ENCODE measurements around the gene HNRNPD.
"Not testable (repeated sequence)": the region's sequence is repeated elsewhere in the genome, so short reads cannot be mapped to it uniquely, and the experiment has no call there.

Gene HNRNPD

DNA sequence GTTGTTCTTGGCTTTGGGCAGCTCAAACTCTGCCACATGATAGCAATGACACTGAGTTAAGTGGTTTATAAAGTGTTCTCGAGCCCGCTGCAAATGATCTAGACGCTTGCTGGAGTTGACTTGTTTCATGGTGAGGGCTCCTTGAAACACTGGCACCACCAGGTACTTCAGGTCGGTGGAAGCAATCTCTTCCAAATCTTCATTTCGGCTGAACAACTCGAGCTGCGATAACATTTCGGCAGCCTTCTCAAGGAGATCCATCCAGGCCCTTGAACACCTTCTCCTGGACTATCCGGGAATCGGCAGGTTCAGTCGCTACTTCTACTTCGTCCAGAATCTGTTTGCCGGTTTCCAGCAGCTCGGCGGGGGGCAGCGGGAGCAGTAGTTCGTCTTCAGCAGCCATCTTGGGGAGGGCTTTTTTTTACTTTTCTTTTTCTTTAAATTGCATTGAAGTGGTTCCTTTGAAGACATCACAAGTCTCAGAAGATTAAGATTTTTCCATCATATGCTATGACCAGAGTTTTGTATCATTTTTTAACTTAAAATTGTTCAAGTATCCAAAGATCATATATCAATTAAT lies 28.5 kb upstream of the HNRNPD start:
- no peak for DNase-seq (ENCODE audit: low spot score)
- in situ Hi-C loops (cut with MboI; ENCODE audit: low pct_unique_long_range_greater_than_20kb, low sequenced_read_pairs, unreplicated experiment), result no loop called here
- TF ChIP-seq, protein P1, sequence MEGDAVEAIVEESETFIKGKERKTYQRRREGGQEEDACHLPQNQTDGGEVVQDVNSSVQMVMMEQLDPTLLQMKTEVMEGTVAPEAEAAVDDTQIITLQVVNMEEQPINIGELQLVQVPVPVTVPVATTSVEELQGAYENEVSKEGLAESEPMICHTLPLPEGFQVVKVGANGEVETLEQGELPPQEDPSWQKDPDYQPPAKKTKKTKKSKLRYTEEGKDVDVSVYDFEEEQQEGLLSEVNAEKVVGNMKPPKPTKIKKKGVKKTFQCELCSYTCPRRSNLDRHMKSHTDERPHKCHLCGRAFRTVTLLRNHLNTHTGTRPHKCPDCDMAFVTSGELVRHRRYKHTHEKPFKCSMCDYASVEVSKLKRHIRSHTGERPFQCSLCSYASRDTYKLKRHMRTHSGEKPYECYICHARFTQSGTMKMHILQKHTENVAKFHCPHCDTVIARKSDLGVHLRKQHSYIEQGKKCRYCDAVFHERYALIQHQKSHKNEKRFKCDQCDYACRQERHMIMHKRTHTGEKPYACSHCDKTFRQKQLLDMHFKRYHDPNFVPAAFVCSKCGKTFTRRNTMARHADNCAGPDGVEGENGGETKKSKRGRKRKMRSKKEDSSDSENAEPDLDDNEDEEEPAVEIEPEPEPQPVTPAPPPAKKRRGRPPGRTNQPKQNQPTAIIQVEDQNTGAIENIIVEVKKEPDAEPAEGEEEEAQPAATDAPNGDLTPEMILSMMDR (IDR thresholded peaks at IDR 0.05; ENCODE audit: extremely low read depth, insufficient read depth, missing control alignments), result no peak

DNA sequence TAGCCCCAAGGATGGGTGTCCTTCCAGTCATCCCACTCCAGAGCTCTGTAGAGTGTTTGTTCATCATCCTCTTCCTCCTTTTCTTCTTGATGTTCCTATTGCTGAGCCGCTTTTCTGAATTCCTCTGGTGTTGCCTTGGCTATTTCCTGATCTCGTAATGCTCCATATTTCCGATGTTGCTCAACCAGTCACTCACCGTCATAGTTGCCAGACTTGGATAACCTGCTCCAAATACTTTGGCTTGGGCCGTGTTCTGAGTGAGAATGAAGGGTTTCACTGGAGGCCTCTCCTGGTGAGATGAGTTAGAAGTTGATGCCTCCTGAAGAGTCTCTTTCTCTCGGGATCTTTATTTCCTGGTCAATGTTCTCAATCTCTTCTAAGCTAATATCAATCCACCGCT lies 27.8 kb upstream of the HNRNPD start:
- in situ Hi-C loops (cut with MboI; ENCODE audit: low pct_unique_long_range_greater_than_20kb, low sequenced_read_pairs, unreplicated experiment), result no loop called here
- no peak for DNase-seq (ENCODE audit: low spot score)
- TF ChIP-seq, protein P1 (IDR thresholded peaks at IDR 0.05; ENCODE audit: extremely low read depth, insufficient read depth, missing control alignments), result no peak

DNA sequence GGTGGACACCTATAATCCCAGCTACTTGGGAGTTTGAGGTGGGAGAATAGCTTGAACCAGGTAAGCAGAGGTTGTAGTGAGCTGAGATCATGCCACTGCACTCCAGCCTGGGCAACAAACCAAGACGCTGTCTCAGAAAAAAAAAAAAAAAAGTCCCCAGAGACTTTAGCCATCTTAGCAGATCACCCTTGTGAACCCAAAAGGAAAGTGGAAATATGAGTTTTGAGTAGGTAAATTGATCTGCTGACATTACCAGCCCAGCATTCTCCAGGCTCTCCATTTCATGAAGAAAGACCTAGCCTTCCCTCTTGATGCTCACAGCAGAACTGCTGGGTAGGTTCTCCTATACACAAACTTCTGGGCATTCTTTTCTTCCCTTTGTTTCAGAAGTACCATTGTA lies 24.5 kb upstream of the HNRNPD start:
- TF ChIP-seq, protein P1 (IDR thresholded peaks at IDR 0.05; ENCODE audit: extremely low read depth, insufficient read depth, missing control alignments), result no peak
- DNase-seq (ENCODE audit: low spot score), result no peak
- in situ Hi-C loops (cut with MboI; ENCODE audit: low pct_unique_long_range_greater_than_20kb, low sequenced_read_pairs, unreplicated experiment), result no loop called here

DNA sequence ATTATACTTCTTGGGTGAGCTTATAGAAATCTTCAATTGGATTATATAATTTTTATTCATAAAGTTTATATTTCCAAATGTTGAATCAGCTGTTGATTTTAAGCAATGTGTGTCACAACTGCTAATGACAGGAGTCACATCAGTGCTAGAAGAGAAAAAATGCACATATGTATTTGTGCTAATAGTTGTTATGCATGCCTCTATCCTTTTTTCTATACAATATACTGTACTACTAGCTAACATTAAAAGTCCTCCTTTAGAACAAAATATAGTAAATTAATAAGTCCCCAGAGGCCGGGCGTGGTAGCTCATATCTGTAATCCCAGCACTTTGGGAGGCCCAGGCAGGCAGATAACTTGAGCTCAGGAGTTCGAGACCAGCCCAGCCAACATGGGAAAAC lies 23.7 kb upstream of the HNRNPD start:
- DNase-seq (ENCODE audit: low spot score), result no peak
- TF ChIP-seq, protein P1 (IDR thresholded peaks at IDR 0.05; ENCODE audit: extremely low read depth, insufficient read depth, missing control alignments), result no peak
- in situ Hi-C loops (cut with MboI; ENCODE audit: low pct_unique_long_range_greater_than_20kb, low sequenced_read_pairs, unreplicated experiment), result no loop called here

DNA sequence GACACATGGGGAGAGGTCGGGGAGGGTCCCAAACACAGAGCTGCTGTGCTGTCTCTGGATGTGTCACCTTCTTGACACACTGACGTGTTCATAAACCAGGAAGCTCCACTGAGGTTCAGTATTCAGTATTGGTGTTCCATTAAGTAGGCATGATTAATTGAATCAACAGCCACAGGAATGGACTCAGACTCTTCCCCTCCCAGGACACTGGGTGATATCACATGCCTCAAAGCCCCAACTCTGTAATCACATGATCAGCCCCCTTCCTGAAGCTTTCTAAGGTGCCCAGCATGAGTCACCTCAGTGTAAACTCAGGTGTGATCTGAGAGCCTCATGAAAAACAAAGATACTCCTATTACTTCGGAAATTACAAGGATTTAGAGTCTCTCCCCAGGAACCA lies 21.1 kb upstream of the HNRNPD start:
- in situ Hi-C loops (cut with MboI; ENCODE audit: low pct_unique_long_range_greater_than_20kb, low sequenced_read_pairs, unreplicated experiment), result no loop called here
- no peak for DNase-seq (ENCODE audit: low spot score)
- TF ChIP-seq, protein P1 (IDR thresholded peaks at IDR 0.05; ENCODE audit: extremely low read depth, insufficient read depth, missing control alignments), result no peak

DNA sequence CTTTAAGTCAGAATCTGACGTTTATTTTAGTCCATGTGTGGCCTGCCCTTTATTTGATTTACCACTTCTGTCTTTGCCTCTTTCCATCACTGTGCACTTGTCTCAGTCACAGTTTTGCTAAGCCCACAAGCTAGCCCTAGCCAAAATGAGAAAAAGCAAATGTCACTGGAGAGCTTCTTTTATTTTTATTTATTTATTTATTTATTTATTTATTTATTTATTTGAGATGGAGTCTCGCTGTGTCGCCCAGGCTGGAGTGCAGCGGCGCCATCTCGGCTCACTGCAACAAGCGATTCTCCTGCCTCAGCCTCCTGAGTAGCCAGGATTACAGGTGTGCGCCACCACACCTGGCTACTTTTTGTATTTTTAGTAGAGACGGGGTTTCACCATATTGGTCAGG lies 16.3 kb upstream of the HNRNPD start:
- in situ Hi-C loops (cut with MboI; ENCODE audit: low pct_unique_long_range_greater_than_20kb, low sequenced_read_pairs, unreplicated experiment), result not testable (repeated sequence)

DNA sequence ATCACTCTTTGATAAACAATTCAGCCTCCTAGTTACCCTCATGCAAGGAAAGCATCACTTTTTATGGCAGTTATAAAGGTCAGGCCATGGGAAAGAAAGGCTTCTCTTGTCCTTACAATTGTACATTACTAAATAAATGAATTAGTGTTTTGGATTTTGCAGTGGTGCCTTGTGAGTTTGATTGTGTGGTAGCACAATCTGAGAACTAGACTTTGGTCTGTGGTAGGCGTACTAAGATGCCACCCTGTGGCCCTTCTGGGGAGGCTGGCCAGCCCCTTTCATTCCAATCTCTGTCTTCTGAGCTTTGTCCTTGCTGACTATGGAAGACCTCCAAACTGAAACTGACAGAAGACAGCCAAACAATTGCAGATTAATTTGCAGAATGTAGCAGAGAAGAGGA lies 14.6 kb upstream of the HNRNPD start:
- TF ChIP-seq, protein P1 (IDR thresholded peaks at IDR 0.05; ENCODE audit: extremely low read depth, insufficient read depth, missing control alignments), result peak; percentile 25
- DNase-seq (ENCODE audit: low spot score), result no peak
- in situ Hi-C loops (cut with MboI; ENCODE audit: low pct_unique_long_range_greater_than_20kb, low sequenced_read_pairs, unreplicated experiment), result no loop called here

More for the DNA sequence above, 16.3 kb upstream of the HNRNPD start:
- DNase-seq (ENCODE audit: low spot score), result not testable (repeated sequence)

DNA sequence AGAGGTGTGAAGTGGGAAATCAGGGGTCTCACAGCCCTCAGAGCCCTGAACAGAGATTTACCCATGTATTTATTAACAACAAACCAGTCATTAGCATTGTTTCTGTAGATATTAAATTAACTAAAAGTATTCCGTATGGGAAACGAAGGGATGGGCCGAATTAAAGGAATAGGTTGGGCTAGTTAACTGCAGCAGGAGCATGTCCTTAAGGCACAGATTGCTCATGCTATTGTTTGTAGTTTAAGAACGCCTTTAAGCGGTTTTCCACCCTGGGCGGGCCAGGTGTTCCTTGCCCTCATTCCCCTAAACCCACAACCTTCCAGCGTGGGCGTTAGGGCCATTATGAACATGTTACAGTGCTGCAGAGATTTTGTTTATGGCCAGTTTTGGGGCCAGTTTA lies 12.5 kb upstream of the HNRNPD start:
- DNase-seq (ENCODE audit: low spot score); in situ Hi-C loops (cut with MboI; ENCODE audit: low pct_unique_long_range_greater_than_20kb, low sequenced_read_pairs, unreplicated experiment): not testable (repeated sequence)
